Measurements from ENCODE around the gene CCNH. TPM values are rescaled to one million over a fixed set of nuclear protein-coding genes. Genes with fewer than 3 reads are reported as not detected.

The CCNH gene
- total RNA-seq, 2 experiments from 2014 or later = 68.7 to 76.1 TPM

DNA sequence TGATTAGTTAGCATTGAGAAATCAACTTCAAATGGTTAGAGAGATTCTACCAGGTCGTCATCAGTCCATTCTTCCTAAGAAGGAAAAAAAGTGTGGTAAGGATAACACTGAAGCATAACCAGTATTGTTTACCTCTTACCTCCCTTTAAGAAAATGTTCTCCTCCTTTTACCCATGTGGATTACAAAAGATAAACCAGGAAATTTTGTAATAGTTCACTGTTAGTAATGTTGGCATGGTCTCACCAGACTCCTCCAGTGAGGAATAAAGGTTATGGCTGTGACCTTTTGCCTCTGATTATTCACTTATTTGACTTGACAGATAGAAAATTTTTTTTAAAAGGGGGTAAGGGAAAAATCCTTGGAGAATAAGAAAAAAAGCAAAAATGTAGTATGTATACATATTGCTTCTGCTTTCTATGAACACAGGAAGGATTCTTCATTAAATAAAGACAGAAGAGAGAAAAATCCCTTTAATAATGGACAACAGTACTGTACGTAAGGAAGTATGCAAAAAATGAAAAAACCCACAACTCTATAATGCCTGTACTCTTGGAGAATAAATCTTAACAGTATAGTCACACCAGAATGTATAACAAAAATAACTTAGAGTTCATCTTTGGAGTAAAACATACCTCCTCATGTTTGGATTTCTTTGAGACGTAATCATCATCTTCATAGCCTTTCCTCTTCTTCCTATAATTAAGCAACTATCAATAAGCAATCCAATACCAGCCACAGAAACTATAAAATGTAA is 18.1 kb downstream of the CCNH start:
- POLR2A ChIA-PET = no interaction called here
- Mint-ChIP-seq H3K27me3 (no peaks in the 10 kb centered on the region), H3K9me3 (no peaks in the 10 kb centered on the region), H3K4me3 (no peak overlapping the region), H3K36me3 (ENCODE audit: low read depth) (peaks cover 62% of the 10 kb centered on the region), H3K27ac (no peak overlapping the region), H3K4me1 (ENCODE audit: low read depth) (peaks cover 26% of the 10 kb centered on the region)
- ATAC-seq = no peak
- DNase-seq = no peak
- CTCF ChIA-PET = interaction anchor here (1.4 to 1.5 kb wide), 2 partner anchors 13 to 514 kb away, joined by 3 read pairs; no protein-coding TSS in a partner anchor
- intact Hi-C loops (cut with micrococcal nuclease) = loop anchor here (10.0 kb wide), 1 partner anchor 130 kb away; the partner anchor contains the start of gene RASA1
- TF ChIP-seq, protein P1, sequence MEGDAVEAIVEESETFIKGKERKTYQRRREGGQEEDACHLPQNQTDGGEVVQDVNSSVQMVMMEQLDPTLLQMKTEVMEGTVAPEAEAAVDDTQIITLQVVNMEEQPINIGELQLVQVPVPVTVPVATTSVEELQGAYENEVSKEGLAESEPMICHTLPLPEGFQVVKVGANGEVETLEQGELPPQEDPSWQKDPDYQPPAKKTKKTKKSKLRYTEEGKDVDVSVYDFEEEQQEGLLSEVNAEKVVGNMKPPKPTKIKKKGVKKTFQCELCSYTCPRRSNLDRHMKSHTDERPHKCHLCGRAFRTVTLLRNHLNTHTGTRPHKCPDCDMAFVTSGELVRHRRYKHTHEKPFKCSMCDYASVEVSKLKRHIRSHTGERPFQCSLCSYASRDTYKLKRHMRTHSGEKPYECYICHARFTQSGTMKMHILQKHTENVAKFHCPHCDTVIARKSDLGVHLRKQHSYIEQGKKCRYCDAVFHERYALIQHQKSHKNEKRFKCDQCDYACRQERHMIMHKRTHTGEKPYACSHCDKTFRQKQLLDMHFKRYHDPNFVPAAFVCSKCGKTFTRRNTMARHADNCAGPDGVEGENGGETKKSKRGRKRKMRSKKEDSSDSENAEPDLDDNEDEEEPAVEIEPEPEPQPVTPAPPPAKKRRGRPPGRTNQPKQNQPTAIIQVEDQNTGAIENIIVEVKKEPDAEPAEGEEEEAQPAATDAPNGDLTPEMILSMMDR (IDR thresholded peaks at IDR 0.05) = no peak

DNA sequence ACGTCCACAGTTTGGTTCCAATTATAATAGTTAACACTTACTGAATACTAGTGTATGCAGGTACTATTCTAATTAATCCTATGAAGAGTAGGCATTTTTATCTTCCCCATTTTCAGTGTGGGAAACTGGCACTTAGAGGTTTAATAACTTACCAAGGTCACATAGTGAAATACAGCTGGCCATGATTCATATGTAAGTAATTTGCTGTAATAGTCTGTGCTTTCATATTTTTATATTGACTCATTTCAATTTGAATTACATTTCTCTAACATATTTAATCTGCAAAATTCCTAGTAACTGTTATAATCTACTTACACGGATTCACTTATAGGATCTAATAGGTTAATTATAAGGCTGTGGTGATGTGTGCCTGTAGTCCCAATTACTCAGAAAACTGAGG is 19.4 kb downstream of the CCNH start:
- ATAC-seq (no peak), DNase-seq (no peak)
- peaks cover 23% of the 10 kb centered on the region for H3K4me1 Mint-ChIP-seq (ENCODE audit: low read depth)
- POLR2A ChIA-PET = no interaction called here
- H3K36me3 Mint-ChIP-seq (ENCODE audit: low read depth) = peaks cover 57% of the 10 kb centered on the region
- H3K4me3 Mint-ChIP-seq = no peak overlapping the region
- TF ChIP-seq, protein P1 (IDR thresholded peaks at IDR 0.05) = no peak
- H3K9me3 Mint-ChIP-seq = no peaks in the 10 kb centered on the region
- H3K27ac Mint-ChIP-seq = no peak overlapping the region
- CTCF ChIA-PET = interaction anchor here (0.6 to 1.3 kb wide), 2 partner anchors 398 to 407 kb away, joined by 3 read pairs; no protein-coding TSS in a partner anchor
- no peaks in the 10 kb centered on the region for H3K27me3 Mint-ChIP-seq
- intact Hi-C loops (cut with micrococcal nuclease) = loop anchor here (10.0 kb wide), 1 partner anchor 129 kb away; the partner anchor contains the start of gene RASA1

DNA sequence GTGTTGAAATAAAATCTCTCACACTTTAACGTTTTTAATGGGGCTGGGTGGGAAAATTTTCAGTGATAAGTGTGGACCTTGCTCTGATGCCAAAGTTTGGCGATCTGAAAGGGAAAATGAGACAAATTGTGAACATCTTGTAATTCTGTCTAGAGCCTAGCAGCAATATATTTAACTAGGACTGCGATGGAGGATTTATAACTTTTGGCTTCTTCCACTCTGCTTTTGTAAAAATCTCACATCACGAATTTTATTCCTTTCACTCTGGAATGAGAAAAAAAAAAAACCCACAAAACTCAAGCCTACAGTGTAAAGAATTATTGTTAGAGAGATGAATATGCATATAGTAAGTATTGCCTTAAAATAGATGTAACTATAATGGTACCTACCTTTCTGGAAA is 19.9 kb downstream of the CCNH start:
- TF ChIP-seq, protein P1 (IDR thresholded peaks at IDR 0.05) = no peak
- intact Hi-C loops (cut with micrococcal nuclease) = loop anchor here (10.0 kb wide), 1 partner anchor 128 kb away; the partner anchor contains the start of gene RASA1
- Mint-ChIP-seq H3K4me1 (ENCODE audit: low read depth) (peaks cover 22% of the 10 kb centered on the region), H3K9me3 (no peaks in the 10 kb centered on the region), H3K36me3 (ENCODE audit: low read depth) (peaks cover 52% of the 10 kb centered on the region), H3K27me3 (no peaks in the 10 kb centered on the region), H3K4me3 (no peak overlapping the region), H3K27ac (no peak overlapping the region)
- CTCF ChIA-PET = interaction anchor here (0.9 to 1.3 kb wide), 2 partner anchors 406 kb away, joined by 3 read pairs; no protein-coding TSS in a partner anchor
- DNase-seq = no peak
- POLR2A ChIA-PET = no interaction called here
- ATAC-seq = no peak

DNA sequence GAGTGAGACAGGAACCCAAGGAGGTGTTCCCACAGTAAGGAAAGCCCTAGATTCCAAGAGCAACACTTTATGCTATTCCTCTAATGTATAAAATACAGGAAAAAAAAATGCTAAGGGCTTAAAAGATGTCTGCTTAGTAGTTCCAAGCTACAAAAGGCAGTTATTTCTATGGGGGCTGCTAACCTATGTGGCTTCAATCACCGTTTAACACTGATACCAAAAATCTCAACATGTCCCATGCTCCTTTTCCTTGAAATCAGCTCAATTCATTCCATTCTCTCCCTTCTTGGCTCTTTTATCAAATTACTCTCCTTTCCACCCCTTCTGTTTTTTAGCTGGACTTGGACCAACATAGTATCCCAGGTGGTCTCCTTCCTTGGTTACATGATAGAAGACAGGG is 20.6 kb downstream of the CCNH start:
- POLR2A ChIA-PET = interaction anchor here (1.0 kb wide), 1 partner anchor 21 kb away, joined by 4 read pairs; the partner anchor contains the start of gene CCNH

More for the DNA sequence above, 20.6 kb downstream of the CCNH start:
- Mint-ChIP-seq H3K4me1 (ENCODE audit: low read depth) (peaks cover 22% of the 10 kb centered on the region), H3K27me3 (no peaks in the 10 kb centered on the region), H3K4me3 (no peak overlapping the region), H3K36me3 (ENCODE audit: low read depth) (peaks cover 53% of the 10 kb centered on the region), H3K27ac (peak overlapping the region; percentile 23), H3K9me3 (no peaks in the 10 kb centered on the region)
- CTCF ChIA-PET = interaction anchor here (0.7 to 2.0 kb wide), 3 partner anchors 9 to 405 kb away, joined by 3 to 17 read pairs (median 3); no protein-coding TSS in a partner anchor
- intact Hi-C loops (cut with micrococcal nuclease) = loop anchor here (10.0 kb wide), 1 partner anchor 127 kb away; the partner anchor contains the start of gene RASA1
- ATAC-seq (no peak), DNase-seq (no peak)
- TF ChIP-seq, protein P1 (IDR thresholded peaks at IDR 0.05) = no peak
